ENCODE measurements around the gene ZNF20.

- TF ChIP-seq CREB1 (IDR thresholded peaks at IDR 0.05; ENCODE audit: low read depth) (no peak), REST (IDR thresholded peaks at IDR 0.05; ENCODE audit: low read depth) (no peak), YY1 (IDR thresholded peaks at IDR 0.05; ENCODE audit: low read depth) (no peak), RAD21 (IDR thresholded peaks at IDR 0.05; ENCODE audit: low read depth) (no peak), CEBPB (IDR thresholded peaks at IDR 0.05) (no peak), TEAD4 (IDR thresholded peaks at IDR 0.05) (no peak), EP300 (IDR thresholded peaks at IDR 0.05; ENCODE audit: borderline replicate concordance) (no peak), TCF12 (IDR thresholded peaks at IDR 0.05; ENCODE audit: low read depth) (no peak), FOXM1 (IDR thresholded peaks at IDR 0.05; ENCODE audit: borderline replicate concordance, low read depth) (no peak)
Measured at GRCh38 chr19:12133069-12133468, 7.1 kb downstream of the ZNF20 start.

Measured in Ishikawa (cell line).